PC-9 (cell line): Measurements from ENCODE around the gene MYBBP1A.
A peak's percentile ranks its signal among the peaks of the same experiment; 100 is the strongest.

Experiments
- CTCF ChIP-seq: fragments of 200-600 bp; sonication (generic); conservative IDR thresholded peaks from 2 replicates; pipeline ENCODE4 v1.6.1; 2017; ENCODE audit warnings: mixed run types, antibody characterized with exemption, mild to moderate bottlenecking, moderate library complexity
- EZH2 ChIP-seq: fragments of 200-600 bp; sonication (generic); IDR thresholded peaks from 2 replicates; pipeline ENCODE4 v1.8.0; 2017; ENCODE audit warnings: antibody characterized with exemption, low read depth

DNA sequence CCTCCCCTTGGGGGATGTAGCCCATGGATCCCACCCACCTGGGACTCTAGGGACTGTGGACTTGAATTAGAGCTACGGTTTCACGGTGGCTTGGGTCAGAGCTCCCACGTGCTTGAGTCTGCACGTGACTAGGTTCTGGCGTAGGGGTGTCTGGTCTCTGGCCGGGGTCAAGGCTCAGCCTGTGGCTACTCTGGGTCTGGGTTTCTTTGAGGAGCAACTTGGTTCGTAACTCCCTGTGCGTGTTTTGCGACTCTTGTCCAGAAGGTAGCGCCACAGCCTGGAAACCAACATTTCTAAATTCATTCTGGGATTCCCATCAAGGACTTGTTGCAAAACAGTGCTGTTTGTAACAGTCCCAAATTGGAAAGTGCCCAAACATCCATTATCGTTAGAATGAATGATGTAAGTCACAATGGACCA lies 5.7 kb upstream of the MYBBP1A start:
- TF ChIP-seq CTCF = 0 out of 2 replicates have a peak, but pooled peaks have one; percentile 2
- no peak for TF ChIP-seq EZH2
